GM20431 (cell line): ENCODE data around the gene PLA1A.
"Not testable (repeated sequence)": the region's sequence is repeated elsewhere in the genome, so short reads cannot be mapped to it uniquely, and the experiment has no call there.

Experiments
- in situ Hi-C: fragments of 300-500 bp; cut with MseI, MboI; formaldehyde crosslinking; loops from one replicate; pipeline ENCODE4 v1.15.0; 2020; ENCODE audit warnings: low sequenced_read_pairs; ENCODE audit not compliant: unreplicated experiment

The PLA1A gene

DNA sequence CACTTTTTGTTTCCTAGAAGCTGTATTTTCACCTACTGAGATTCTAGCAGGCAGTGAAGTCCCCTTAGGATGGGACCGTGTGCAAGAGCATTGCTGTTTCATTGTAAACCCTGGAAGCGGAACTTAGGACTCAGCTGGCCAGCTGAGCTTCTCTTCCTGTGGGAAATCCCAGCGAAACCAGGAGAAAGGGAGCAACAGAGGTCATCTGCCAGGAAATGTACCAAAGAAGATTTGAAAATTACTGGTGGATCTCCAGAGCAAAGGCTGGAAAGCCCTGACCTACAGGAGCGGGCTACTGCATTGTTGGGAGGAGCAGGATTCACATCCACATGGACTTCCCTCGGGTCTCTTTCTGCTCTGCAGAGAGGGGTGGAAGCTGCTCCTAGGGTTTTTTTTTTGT, 26.0 kb upstream of the PLA1A start:
- in situ Hi-C loops: no loop called here

DNA sequence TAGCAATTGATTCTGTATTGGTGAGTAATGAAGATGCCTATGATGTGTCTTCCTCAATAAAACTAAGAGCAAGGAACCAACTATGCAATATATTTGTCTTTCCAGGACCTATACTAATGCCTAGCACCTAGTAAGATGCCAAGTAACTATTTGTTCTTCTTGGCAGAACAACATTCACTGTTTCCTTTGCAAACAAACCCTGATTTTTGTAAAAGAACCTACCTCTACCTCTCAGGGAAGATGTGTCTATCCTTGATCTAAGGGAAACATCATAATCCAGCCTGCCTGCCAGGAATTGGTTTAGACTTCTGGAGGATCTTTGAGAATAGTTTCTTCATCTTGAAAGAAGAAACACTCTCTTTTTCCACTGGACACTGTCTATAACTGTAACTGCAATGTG, 22.2 kb upstream of the PLA1A start:
- in situ Hi-C loops: no loop called here

DNA sequence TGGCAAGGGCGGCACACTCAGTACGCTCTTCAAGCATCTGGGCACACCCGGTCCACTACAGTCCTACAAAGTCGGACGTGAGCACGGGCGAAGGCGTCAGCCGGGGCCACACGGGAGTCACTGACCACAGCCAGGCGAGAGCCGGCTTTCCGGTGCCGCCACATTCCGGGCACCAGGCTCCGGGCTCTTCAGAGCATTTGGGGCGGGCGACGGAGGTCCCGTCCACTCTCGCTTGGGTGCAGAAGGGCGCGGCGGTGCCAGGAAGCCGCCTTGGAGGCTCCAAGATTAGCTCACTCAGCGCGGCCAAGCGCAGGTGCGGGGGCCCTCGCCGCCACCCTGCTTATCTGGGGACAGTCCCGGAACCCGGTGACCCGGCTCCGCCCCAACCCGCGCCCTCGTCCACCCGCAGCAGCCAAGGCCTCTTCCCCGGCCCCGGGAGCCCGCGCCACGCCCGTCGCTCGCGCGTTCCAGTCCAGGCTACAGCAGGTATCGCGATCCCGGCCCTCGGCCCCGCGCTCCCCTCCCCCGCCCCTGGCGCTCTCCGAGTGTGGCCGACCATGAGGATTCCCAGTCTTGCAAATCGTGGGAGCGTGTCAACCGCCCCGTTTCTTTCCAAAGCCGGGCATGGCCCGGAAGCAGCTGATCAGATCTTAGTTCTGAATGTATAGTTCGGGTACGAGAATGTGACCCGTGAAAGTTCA, 18.2 kb upstream of the PLA1A start, which contains the start of gene ADPRH:
TSS of gene ADPRH (plus strand) at position 127 of the 701 bp plus-strand sequence. CDS start 2,678 bp downstream, outside the sequence.
- in situ Hi-C loops: no loop called here

DNA sequence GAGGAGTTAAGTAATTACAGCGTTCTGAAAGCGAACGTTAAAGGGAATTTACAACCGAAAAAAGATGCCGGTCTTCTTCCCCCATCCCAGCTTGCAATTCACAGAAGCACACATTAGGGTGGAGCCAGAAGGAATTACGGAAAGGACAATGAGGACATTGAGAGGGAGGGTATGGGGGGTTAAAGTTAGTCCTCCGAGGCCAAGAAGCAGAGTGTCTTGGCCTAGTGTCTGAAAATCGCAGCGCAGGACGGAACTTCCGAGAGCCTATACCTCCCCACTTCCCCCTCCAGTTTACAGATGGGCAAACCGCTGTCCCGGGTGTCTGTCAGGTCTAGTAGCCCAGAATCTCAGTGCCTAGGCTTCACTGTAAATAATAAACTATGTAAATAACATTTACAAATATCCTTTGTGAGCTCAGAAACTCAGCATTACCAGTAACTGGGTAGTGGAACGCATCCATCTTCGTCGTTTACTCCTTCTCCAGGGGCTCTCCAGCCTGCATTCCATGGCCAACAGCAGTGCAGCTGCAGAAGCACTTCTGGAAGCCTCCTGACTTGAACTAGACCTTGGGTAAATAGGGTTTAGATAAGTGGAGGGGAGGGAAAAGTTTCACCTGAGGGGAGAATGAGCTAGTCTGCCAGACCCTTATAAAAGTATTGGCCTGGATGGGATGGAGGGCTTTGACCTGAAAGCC, 17.5 kb upstream of the PLA1A start:
- in situ Hi-C loops: no loop called here

DNA sequence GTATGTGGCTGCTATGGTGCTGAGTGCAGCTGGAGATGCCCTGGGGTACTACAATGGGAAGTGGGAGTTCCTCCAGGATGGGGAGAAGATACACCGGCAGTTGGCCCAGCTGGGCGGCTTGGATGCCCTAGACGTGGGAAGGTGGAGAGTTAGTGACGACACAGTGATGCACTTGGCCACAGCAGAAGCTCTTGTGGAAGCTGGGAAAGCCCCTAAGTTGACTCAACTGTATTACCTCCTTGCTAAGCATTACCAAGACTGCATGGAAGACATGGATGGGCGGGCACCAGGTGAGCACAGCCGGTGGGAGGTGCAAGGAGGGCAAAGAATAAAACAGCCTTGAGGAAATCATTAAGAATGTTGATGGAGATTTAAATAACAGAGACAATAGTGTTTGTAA, 15.5 kb upstream of the PLA1A start:
- in situ Hi-C loops: no loop called here

DNA sequence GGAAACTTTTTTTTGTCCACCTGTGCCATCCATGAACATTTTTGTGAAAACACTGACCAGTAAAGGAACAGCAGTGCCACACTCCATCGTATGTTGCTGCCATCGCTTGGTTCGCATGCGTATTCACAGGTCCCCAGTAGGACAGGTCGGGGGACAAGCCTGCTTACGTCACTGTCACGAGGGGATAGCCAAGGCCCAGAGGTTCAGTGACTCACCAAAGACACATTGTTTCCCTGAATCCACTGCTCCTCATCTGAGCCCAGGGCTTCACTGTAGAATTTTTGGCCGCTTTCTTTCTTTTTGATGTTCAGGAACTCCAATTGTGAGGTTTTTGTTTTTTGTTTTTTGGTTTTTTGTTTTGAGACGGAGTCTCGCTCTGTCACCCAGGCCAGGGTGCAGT, 12.5 kb upstream of the PLA1A start:
- in situ Hi-C loops: no loop called here

DNA sequence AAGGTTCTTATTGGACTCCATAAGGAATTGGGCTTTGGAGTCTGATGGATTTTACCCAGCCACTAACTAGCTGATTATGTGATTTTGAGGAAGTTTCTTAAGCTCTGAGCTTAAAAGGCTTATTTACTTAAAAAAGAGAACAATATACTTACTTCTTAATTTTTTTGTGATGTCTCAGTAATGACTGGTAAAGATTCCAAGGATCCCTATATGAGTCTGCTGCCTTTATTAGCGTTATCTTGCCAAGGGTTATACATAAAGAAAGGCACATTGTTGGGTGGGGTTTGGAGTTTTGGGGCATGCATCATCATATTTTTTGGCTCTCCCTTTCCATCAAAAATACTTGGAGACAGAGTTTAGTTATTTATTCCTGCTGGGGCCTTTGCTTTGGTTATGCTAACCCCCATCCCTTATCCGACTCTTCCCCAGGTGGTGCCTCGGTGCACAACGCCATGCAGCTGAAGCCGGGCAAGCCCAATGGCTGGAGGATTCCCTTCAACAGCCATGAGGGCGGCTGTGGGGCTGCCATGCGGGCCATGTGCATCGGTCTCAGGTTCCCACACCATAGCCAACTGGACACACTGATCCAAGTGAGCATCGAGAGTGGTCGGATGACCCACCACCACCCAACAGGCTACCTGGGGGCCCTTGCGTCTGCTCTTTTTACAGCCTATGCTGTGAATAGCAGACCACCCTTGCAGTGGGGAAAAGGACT, 11.7 kb upstream of the PLA1A start:
- in situ Hi-C loops: no loop called here

DNA sequence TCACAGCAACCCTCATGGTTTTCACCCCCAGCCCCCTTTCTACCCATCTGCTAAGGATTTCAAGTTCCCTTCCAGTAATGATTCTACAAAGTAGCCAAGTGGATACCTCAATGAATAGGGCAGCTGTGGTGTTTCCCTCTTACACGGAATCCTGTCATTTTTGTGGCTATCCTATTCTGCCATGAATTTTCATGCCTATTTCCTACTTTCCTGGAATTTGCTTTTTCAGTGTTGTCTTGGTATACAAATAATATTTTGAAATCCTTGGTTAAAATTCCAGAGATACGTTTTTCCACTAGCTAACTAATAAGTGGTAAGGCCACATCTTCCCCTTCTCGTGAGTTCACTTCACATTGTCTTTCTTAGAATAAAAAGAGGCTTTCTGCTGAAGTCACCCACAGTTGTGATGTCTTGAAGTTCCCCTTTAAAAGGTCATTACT, 10.9 kb upstream of the PLA1A start:
- in situ Hi-C loops: no loop called here

DNA sequence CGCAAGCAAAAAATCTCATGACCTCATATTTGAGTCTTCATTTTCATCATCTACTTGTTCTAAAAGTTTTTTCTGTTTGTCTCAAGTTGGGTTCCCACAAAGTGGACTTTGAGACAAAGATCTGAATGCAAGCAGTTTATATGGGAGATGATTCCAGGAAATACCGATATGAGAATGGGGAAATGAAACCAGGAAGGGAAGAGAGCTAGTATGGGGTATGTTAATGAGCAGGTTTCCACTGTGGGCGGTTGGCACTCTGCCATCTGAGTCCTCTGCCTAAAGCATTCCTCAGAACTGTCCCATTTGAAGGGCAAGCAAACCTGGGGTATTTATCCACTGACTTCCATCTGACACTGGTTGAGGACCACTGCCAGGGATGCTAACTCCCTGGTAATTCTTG, 9.6 kb upstream of the PLA1A start:
- in situ Hi-C loops: no loop called here

DNA sequence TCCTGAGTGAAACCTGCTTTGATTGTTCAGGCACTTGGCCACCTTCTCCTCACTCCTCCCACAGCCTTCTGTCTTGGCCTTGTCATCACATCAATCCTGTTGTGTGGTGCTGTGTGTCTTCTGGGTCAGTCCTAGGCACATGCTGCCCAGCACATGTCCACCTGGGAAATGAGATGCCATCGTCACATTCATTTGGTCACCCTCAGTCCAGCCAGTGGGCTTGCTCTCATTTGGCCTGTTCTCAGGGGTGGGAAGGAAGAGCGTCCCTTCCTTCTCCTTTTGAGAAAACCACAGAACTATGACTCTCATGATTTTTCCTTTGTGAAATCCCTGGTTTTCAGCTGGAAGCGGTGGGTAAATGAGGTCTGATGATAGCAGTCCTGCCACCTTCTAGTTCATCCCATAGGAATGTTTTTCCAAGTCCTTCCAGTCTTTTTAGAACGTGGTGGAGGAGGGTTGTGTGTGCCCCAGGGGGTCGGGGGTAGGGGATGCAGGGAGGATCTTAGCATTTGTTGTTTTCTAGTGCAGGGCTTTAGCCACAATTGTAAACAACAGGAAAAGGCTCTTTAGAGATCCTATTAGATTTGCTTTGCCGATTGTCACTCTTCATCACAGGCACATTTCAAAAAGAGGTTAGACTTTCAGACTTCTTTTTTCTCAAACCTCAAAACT, 8.4 kb upstream of the PLA1A start:
- in situ Hi-C loops: no loop called here

DNA sequence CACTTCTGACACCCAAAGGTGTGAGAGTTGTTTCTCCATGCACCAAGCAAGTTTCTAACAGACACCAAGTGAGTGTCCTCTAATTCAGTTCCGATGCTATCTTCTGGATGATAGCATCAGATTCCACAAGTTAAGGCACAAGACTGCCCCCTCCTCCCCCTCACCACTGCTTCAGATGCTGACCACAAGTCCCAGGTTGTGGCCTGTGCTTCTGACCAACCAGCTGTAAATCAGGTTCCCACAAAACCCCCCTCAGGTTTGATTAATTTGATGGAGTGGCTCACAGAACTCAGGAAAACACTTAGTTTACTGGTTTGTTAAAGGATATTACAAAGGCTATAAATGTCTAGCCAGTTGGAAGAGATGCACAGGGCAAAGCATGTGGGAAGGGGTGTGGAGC, 7.0 kb upstream of the PLA1A start:
- in situ Hi-C loops: no loop called here

DNA sequence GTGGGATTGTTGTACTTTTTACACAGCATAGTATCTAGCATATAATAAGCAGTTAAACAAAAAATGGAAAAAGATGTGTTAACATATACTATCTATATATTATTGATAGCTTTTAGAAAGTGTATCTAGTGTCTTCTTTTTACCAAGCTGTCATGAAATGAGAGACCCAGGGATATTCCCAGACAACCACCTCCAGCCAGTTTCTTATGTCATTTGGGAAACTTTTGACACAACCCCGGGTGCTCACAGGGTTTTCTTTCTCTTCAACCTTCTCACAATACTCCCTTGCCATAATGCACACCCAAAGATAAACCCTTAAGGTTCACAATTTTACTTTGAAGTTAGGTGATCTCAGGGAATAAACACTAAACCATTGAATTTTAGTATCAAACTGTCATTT, 4.8 kb upstream of the PLA1A start:
- in situ Hi-C loops: no loop called here

DNA sequence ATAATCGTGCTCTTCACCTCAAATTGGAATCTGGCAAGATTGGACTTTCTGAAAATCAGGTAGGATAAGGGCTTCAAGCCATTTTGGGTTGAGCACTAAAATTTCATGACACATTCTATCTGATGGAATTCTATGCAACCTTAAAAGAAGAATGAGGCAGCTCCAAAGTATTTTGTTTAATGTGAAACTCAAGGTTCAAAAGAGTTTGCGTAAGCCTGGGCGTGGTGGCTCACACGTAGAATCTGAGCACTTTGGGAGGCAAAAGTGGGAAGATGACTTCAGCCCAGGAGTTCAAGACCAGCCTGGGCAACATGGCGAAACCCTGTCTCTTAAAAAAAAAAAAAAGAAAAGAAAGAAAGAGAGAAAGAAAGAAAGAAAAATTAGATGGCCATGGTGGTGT, 3.6 kb upstream of the PLA1A start:
- in situ Hi-C loops: no loop called here

DNA sequence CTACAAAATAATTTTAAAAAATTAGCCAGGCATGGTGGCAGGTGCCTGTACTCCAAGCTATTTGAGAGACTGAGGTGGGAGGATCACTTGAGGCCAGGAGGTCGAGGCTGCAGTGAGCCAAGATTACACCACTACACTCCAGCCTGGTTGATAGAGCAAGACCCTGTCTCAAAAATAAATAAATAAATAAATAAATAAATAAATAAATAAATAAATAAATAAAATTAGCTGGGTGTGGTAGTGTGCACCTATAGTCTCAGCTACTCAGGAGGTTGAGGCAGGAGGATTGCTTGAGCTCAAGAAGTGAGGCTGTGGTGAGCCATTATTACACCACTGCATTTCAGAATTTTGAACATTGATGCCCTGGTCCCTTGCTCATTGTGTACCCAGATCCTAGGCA, 2.8 kb upstream of the PLA1A start:
- in situ Hi-C loops: not testable (repeated sequence)

DNA sequence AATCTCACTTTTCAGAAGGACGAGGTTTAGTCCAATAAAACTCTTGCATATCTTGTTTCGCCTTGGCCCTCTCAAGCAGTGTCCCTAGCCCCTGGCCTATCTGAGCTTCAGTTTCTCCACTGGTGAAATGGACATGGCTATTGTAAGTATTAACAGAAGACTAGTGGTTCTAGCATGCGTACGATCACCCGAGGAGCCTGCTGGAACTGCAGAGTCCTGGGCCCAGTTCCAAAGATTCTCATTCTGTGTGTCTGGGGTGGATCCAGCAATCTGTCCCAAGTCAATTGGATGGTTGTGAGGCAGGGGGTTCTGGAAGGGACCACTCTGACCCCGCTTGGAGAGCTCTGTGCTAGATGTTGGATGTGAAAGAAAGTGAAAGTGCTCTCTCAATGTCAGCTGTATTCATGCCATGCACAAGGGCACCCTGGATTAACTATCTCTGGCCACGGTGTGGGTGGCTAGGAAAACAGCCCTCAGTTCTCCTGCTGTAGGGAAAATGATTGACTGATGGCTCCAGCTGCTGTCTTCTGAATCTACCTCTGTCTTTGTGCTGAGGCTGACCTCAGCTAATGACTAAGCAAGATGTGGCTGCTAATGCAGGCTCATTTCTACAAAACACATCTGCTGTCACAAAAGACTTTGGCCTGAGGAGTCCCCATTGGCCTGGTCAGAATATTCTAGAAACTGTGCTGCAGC, 1.9 kb upstream of the PLA1A start:
- in situ Hi-C loops: no loop called here

DNA sequence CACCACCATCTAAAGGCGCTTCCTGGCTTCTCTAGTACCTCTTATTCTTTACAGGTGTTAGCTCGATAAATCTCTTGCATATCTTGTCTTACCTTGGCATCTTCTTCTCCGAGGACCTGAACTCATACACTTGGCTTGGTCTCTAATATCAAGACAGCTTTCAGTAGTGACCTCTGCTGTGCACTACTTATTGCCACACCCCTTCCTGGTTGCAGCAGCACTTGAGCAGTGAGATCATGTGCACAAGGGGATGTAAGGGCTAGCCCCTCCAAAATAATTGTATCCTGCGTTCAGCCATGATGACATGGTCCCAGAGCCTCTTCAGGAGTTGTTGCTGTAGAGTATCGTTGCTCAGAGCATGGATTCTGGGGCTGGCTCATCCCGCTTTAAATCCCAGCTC, 1.3 kb upstream of the PLA1A start:
- in situ Hi-C loops: no loop called here

DNA sequence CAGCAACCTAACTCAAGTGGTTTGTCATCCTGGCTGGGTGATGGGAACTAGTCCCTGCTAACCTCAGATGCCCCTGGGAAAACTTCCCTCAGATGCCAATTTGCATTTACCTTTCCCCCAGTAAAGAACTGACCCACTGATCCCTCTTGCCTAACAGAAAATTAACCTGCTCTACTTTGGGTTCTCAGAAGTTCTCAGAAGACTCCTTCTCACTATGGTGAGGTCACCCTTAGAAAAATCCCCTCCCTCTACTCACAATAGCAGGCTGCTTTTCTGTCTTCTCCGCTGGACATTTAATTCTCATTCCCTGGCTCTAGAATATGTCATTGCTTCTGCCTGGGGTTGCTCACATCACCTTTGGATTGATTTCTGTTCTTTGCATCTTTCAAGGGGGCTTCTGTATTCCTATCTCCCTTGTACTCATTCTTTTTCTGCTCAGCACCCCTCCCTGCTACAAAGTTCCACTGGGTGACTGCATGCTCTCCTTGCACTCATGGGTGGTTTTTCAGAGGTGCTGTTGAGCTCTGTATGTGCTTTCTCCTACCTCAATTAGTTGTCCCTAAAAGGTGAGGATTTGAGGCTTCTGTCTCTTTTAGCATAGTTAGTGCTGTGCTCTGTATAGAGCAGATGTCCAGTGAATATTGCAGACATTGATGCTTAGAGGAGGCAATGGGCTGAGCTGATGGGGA, 869 bp downstream of the PLA1A start:
- in situ Hi-C loops: no loop called here

DNA sequence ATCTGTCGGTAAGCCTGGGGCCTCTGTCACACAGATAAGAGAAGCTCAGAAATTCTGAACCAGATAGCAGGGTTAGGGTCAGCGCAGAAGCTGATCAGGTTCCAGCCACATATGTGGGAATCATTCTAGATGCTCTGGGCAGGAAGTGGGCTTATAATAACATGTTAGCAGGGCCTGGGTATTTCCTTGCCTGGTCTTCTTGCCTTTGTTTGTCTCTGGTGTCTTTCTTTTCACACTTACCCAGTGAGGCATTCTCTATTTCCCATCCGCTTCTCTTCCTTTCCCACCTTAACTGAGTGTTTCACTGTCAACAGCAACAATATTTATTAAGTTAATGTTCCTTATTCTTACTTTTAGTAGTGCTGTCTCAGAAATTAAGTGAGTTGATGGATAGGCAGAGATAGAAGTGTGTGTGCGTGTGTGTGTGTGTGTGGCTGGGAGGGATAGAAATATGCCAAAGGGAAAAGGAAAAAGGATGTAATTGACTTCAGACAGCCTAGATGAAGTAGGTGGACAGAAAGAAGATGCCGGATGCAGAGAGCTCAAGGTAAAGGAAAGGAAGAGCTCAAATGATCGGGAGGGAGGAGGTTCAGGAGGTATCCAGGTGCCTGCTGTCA, 2.0 kb downstream of the PLA1A start:
- in situ Hi-C loops: no loop called here

DNA sequence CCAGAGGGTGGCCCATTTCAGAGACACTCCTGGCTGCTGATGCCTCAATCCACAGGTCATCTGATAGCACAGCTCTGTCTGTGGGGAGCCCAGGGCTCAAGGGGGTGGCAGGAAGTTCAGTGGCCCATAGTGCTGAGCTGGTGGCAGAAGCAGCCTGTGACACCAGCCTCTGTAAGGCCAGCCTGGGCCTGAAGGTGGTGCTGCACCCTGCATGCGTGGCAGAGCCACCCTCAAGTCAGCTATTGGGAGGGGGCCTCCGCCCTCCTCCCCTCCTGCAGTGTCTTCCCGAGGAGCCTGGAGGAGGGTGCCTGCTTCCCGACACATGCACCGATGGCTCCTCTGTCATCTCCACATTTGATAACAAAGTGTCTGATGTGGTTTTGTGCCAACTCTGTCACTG, 3.0 kb downstream of the PLA1A start:
- in situ Hi-C loops: no loop called here
